Panc1 (cell line): ENCODE results near the gene LIM2. TPM values are rescaled to one million over a fixed set of nuclear protein-coding genes. Genes with fewer than 3 reads are reported as not detected.

Source experiments
- ATAC-seq: fragments of 200-7000 bp; cut with Tn5 transposase; 2 replicates; pipeline ENCODE4 v1.9.1; 2020; ENCODE audit warnings: mild to moderate bottlenecking, moderate library complexity
- BruUV-seq: library from RNA; stranded (reverse); fragments of 400-500 nt; replicated peaks from 2 replicates; lab custom pipeline; 2021; lab: Mats Ljungman, UMichigan
- CTCF ChIA-PET: fragments of 300-600 bp; sonication (Branson Sonifier 250); formaldehyde crosslinking; loops from one replicate; lab custom pipeline; 2022; ENCODE audit warnings: antibody characterized with exemption; lab: Charles Lee
- POLR2A ChIA-PET: fragments of 300-600 bp; sonication (Branson Sonifier 250); formaldehyde crosslinking; loops from one replicate; lab custom pipeline; 2022; ENCODE audit warnings: antibody characterized with exemption; lab: Charles Lee
- DNase-seq: peaks from one replicate; pipeline ENCODE4 v3.0.0-alpha.2; 2010; ENCODE audit warnings: low read depth, low spot score
- H3K27ac ChIP-seq: 2 replicates; pipeline ENCODE4 v1.5.1; 2011; ENCODE audit warnings: mild to moderate bottlenecking, low read length, inconsistent platforms
- H3K27me3 ChIP-seq: fragments of 200-500 bp; sonication (Bioruptor generic); 2 replicates; pipeline ENCODE4 v1.6.0; 2014; ENCODE audit warnings: low read length, inconsistent platforms; ENCODE audit not compliant: control insufficient read depth, insufficient read depth
- H3K36me3 ChIP-seq: fragments of 200-500 bp; sonication (Bioruptor generic); 2 replicates; pipeline ENCODE4 v1.5.1; 2014; ENCODE audit warnings: inconsistent platforms, mild to moderate bottlenecking, low read length, moderate library complexity; ENCODE audit not compliant: control insufficient read depth, insufficient read depth
- H3K4me1 ChIP-seq: 2 replicates; pipeline ENCODE4 v1.5.1; 2011; ENCODE audit warnings: inconsistent platforms, mild to moderate bottlenecking, low read length, moderate library complexity; ENCODE audit not compliant: control insufficient read depth, insufficient read depth
- H3K4me3 ChIP-seq, 2 experiments: 2 replicates each; pipeline ENCODE4 v1.5.1; 2011 to 2012; ENCODE audit warnings: low read depth in 2 of 2, low read length in 2 of 2, mild to moderate bottlenecking in 2 of 2, inconsistent platforms in 1 of 2, moderate library complexity in 1 of 2
- H3K9me3 ChIP-seq: fragments of 200-500 bp; sonication (Bioruptor generic); 2 replicates; pipeline ENCODE4 v1.5.1; 2014; ENCODE audit warnings: low read depth, mild to moderate bottlenecking, inconsistent platforms, low read length, moderate library complexity; ENCODE audit not compliant: control insufficient read depth, insufficient read depth
- CTCF ChIP-seq: fragments of 450-650 bp; IDR thresholded peaks from 2 replicates; pipeline ENCODE4 v1.5.1; 2017; ENCODE audit warnings: mild to moderate bottlenecking
- POLR2AphosphoS5 ChIP-seq: IDR thresholded peaks from 2 replicates; pipeline ENCODE4 v1.6.1; 2012; ENCODE audit warnings: mild to moderate bottlenecking, low read depth, low read length, moderate library complexity
- SIN3A ChIP-seq: IDR thresholded peaks from 2 replicates; pipeline ENCODE4 v1.6.1; 2012; ENCODE audit warnings: low read depth, mild to moderate bottlenecking, low read length, moderate library complexity, borderline replicate concordance; ENCODE audit not compliant: insufficient read depth
- TCF7L2 ChIP-seq: IDR thresholded peaks from 2 replicates; pipeline ENCODE4 v1.6.1; 2011; ENCODE audit warnings: mild to moderate bottlenecking, low read depth, low read length, inconsistent platforms
- in situ Hi-C: cut with HindIII; loops from 2 replicates; pipeline ENCODE4 v1.10.0; 2016; ENCODE audit warnings: low sequenced_read_pairs, low pct_unique_long_range_greater_than_20kb
- intact Hi-C: fragments of 100-400 bp; cut with micrococcal nuclease; formaldehyde crosslinking; loops from one replicate; pipeline ENCODE4 v1.10.0; 2022; ENCODE audit not compliant: unreplicated experiment
- total RNA-seq: library from RNA; stranded (reverse); gene quantifications from one replicate; pipeline ENCODE4 v1.2.1, GENCODE V29; 2021; ENCODE audit not compliant: unreplicated experiment
- TF ChIP-seq, protein P1 (sequence below), 2 experiments: IDR thresholded peaks; 2 replicates each; pipeline ENCODE4 v1.6.1; 2011 to 2012; ENCODE audit warnings: low read depth in 2 of 2, control low read depth in 1 of 2, low read length in 1 of 2, mild to moderate bottlenecking in 1 of 2, moderate library complexity in 1 of 2; ENCODE audit not compliant: insufficient read depth in 1 of 2

LIM2 gene
- total RNA-seq, 1 experiment from 2014 or later: not detected

DNA sequence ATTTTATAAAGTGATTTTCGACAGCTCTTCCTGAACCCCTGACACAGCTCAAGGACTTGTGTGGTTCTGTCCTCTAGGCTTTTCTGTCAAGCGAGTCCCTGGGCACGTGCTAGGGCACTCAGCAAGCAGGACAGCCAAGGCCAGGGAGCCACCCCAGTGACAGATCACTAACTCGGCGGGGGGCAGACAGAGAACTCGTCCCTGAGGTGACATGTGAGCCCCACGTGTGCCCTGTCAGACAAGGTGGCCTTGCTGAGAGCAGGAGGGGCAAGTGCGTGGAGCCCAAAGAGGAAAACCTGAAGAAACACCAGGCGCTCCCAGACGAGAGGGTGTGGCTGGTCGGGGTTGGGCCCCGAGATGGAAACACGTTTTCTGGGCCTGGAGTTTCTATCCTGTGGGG, 26.5 kb downstream of the LIM2 start:
- no peak overlapping the region for H3K27ac ChIP-seq
- DNase-seq: no peak
- intact Hi-C loops: no loop called here
- ChIA-PET POLR2A (no interaction called here), CTCF (no interaction called here)
- H3K9me3 ChIP-seq: no peaks in the 10 kb centered on the region
- H3K4me1 ChIP-seq: peaks cover 9% of the 10 kb centered on the region
- no peak for TF ChIP-seq CTCF
- no peak for TF ChIP-seq TCF7L2
- TF ChIP-seq POLR2AphosphoS5: no peak
- no peak for TF ChIP-seq SIN3A
- TF ChIP-seq, protein P1, sequence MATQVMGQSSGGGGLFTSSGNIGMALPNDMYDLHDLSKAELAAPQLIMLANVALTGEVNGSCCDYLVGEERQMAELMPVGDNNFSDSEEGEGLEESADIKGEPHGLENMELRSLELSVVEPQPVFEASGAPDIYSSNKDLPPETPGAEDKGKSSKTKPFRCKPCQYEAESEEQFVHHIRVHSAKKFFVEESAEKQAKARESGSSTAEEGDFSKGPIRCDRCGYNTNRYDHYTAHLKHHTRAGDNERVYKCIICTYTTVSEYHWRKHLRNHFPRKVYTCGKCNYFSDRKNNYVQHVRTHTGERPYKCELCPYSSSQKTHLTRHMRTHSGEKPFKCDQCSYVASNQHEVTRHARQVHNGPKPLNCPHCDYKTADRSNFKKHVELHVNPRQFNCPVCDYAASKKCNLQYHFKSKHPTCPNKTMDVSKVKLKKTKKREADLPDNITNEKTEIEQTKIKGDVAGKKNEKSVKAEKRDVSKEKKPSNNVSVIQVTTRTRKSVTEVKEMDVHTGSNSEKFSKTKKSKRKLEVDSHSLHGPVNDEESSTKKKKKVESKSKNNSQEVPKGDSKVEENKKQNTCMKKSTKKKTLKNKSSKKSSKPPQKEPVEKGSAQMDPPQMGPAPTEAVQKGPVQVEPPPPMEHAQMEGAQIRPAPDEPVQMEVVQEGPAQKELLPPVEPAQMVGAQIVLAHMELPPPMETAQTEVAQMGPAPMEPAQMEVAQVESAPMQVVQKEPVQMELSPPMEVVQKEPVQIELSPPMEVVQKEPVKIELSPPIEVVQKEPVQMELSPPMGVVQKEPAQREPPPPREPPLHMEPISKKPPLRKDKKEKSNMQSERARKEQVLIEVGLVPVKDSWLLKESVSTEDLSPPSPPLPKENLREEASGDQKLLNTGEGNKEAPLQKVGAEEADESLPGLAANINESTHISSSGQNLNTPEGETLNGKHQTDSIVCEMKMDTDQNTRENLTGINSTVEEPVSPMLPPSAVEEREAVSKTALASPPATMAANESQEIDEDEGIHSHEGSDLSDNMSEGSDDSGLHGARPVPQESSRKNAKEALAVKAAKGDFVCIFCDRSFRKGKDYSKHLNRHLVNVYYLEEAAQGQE (IDR thresholded peaks at IDR 0.05; ENCODE audit: insufficient read depth in 1 of 2, low read depth in 2 of 2, low read length in 1 of 2): no peak
- peaks cover 5% of the 10 kb centered on the region; the same call in 1 of the 2 replicates for H3K36me3 ChIP-seq
- BruUV-seq: no TSS peak
- H3K27me3 ChIP-seq: no peaks in the 10 kb centered on the region
- H3K4me3 ChIP-seq: no peak overlapping the region
- no peak for ATAC-seq
- in situ Hi-C loops: no loop called here

- in situ Hi-C loops (no loop called here), intact Hi-C loops (no loop called here)
- Histone ChIP-seq H3K27me3 (no peaks in the 10 kb centered on the region), H3K36me3 (no peaks in the 10 kb centered on the region), H3K9me3 (no peaks in the 10 kb centered on the region), H3K4me1 (peaks cover 4% of the 10 kb centered on the region), H3K4me3 (no peak overlapping the region), H3K27ac (no peak overlapping the region)
- DNase-seq: no peak
- ChIA-PET CTCF (no interaction called here), POLR2A (no interaction called here)
- no peak for ATAC-seq
- TF ChIP-seq CTCF (no peak), TCF7L2 (no peak), SIN3A (no peak), POLR2AphosphoS5 (no peak)
- TF ChIP-seq, protein P1 (IDR thresholded peaks at IDR 0.05; ENCODE audit: insufficient read depth in 1 of 2, low read depth in 2 of 2, low read length in 1 of 2): no peak
- BruUV-seq: no TSS peak
Measured at GRCh38 chr19:51359294-51359693, 28.5 kb downstream of the LIM2 start.
